HepG2 (cell line): ENCODE results near the gene EPHA6. TPM values are rescaled to one million over a fixed set of nuclear protein-coding genes. Genes with fewer than 3 reads are reported as not detected.

Experiments used
- ATAC-seq: fragments of 200-7000 bp; cut with Tn5 transposase; 3 replicates; pipeline ENCODE4 v1.9.1; 2020; ENCODE audit warnings: mild to moderate bottlenecking, moderate library complexity
- BruUV-seq: library from RNA; stranded (reverse); fragments of 400-500 nt; replicated peaks from 2 replicates; lab custom pipeline; 2021; lab: Mats Ljungman, UMichigan
- CTCF ChIA-PET: fragments of 300-600 bp; formaldehyde crosslinking; extraction: SDS; loops from one replicate; lab custom pipeline; 2021; ENCODE audit warnings: low total read pairs, inconsistent platforms, low intra/inter-chr PET ratio; lab: Yijun Ruan, JAX
- POLR2A ChIA-PET: fragments of 350-600 bp; sonication (Branson Sonifier 250); formaldehyde crosslinking; loops from one replicate; lab custom pipeline; 2020; ENCODE audit warnings: antibody characterized with exemption, inconsistent platforms; lab: Yijun Ruan, JAX
- DNase-seq: peaks from one replicate; pipeline ENCODE4 v3.0.0-alpha.2; 2015; ENCODE audit warnings: low spot score
- FAIRE-seq: peaks from 3 replicates; lab custom pipeline; 2011; peaks lifted over from hg19 to GRCh38; lab: Jason Lieb, UNC
- H2AFZ ChIP-seq: one replicate; pipeline ENCODE4 v1.6.1; 2011; ENCODE audit warnings: low read length, inconsistent platforms
- H3K27ac ChIP-seq: fragments of 300-600 bp; 3 replicates; pipeline ENCODE4 v1.8.0; 2011; ENCODE audit warnings: mixed run types, mild to moderate bottlenecking, mixed read lengths, low read length, inconsistent platforms; ENCODE audit not compliant: insufficient read depth; ENCODE audit errors: extremely low read length
- H3K27me3 ChIP-seq, 2 experiments: fragments of 200-600 bp in 1 of 2; 2 replicates in 1 of 2; 3 replicates in 1 of 2; pipeline versions ENCODE4 v1.6.0 to v1.8.0; 2011; ENCODE audit warnings: low read length in 2 of 2, mild to moderate bottlenecking in 2 of 2, moderate library complexity in 2 of 2, inconsistent platforms in 1 of 2; ENCODE audit not compliant: insufficient read depth in 2 of 2, control insufficient read depth in 1 of 2
- H3K36me3 ChIP-seq, 2 experiments: fragments of 200-600 bp in 1 of 2; replicated peaks in 1 of 2; 2 replicates in 1 of 2; 3 replicates in 1 of 2; pipeline versions ENCODE4 v1.5.1 to v1.8.0; 2011; ENCODE audit warnings: low read length in 2 of 2, inconsistent platforms in 1 of 2; ENCODE audit not compliant: insufficient read depth in 2 of 2, control insufficient read depth in 1 of 2
- H3K4me1 ChIP-seq: 2 replicates; pipeline ENCODE4 v1.5.1; 2012; ENCODE audit warnings: low read length, inconsistent platforms; ENCODE audit not compliant: insufficient read depth
- H3K4me2 ChIP-seq: 2 replicates; pipeline ENCODE4 v1.6.0; 2011; ENCODE audit warnings: low read depth, low read length, inconsistent platforms
- H3K4me3 ChIP-seq, 3 experiments: fragments of 200-600 bp in 1 of 3; sonication (generic), shearing (Covaris generic) in 1 of 3; replicated peaks in 1 of 3; 2 replicates each; pipeline ENCODE4 v1.5.1; 2011 to 2016; ENCODE audit warnings: low read length in 3 of 3, inconsistent platforms in 2 of 3, low read depth in 2 of 3, mild to moderate bottlenecking in 2 of 3, control low read depth in 1 of 3, mixed read lengths in 1 of 3; ENCODE audit not compliant: insufficient read depth in 1 of 3
- H3K79me2 ChIP-seq: one replicate; pipeline ENCODE4 v1.6.1; 2011; ENCODE audit warnings: low read length, inconsistent platforms; ENCODE audit not compliant: insufficient read depth
- H3K9ac ChIP-seq: 2 replicates; pipeline ENCODE4 v1.6.0; 2011; ENCODE audit warnings: mild to moderate bottlenecking, low read depth, low read length, inconsistent platforms; ENCODE audit not compliant: insufficient read depth
- H3K9me3 ChIP-seq: 2 replicates; pipeline ENCODE4 v1.5.1; 2012; ENCODE audit warnings: mild to moderate bottlenecking, low read length
- H4K20me1 ChIP-seq: 2 replicates; pipeline ENCODE4 v1.6.0; 2011; ENCODE audit warnings: inconsistent platforms, mild to moderate bottlenecking, low read length, moderate library complexity; ENCODE audit not compliant: insufficient read depth
- FOXA3 ChIP-seq: IDR thresholded peaks from 2 replicates; pipeline ENCODE4 v1.6.1; 2016; ENCODE audit warnings: missing genetic modification reagents, missing compliant biosample characterization
- GLMP ChIP-seq: sonication (generic); formaldehyde crosslinking; IDR thresholded peaks from 2 replicates; pipeline ENCODE4 v1.9.0; 2021; ENCODE audit warnings: missing genetic modification reagents, mild to moderate bottlenecking, borderline replicate concordance
- GRHL1 ChIP-seq: sonication (generic); formaldehyde crosslinking; conservative IDR thresholded peaks from 2 replicates; pipeline ENCODE4 v1.8.0; 2022; ENCODE audit warnings: missing genetic modification reagents
- HMGXB3 ChIP-seq: sonication (generic); formaldehyde crosslinking; IDR thresholded peaks from 2 replicates; pipeline ENCODE4 v1.4.0; 2020; ENCODE audit warnings: missing genetic modification reagents, borderline replicate concordance
- MAF1 ChIP-seq: sonication (generic); formaldehyde crosslinking; IDR thresholded peaks from 2 replicates; pipeline ENCODE4 v1.5.0; 2020; ENCODE audit warnings: missing genetic modification reagents, borderline replicate concordance
- RBM39 ChIP-seq: fragments of 200-400 bp; formaldehyde crosslinking; IDR thresholded peaks from one replicate; pipeline ENCODE4 v1.6.1; 2018; ENCODE audit warnings: antibody characterized with exemption, mild to moderate bottlenecking, low read depth, low read length; ENCODE audit not compliant: poor library complexity, severe bottlenecking
- SSRP1 ChIP-seq: IDR thresholded peaks from 2 replicates; pipeline ENCODE4 v1.6.1; 2016; ENCODE audit warnings: control low read depth
- THAP7 ChIP-seq: sonication (generic); formaldehyde crosslinking; IDR thresholded peaks from 2 replicates; pipeline ENCODE4 v1.8.1; 2023; ENCODE audit warnings: mild to moderate bottlenecking, missing genetic modification reagents
- TRIM24 ChIP-seq: sonication (generic); formaldehyde crosslinking; IDR thresholded peaks from 2 replicates; pipeline ENCODE4 v1.8.0; 2022; ENCODE audit warnings: mild to moderate bottlenecking, missing genetic modification reagents
- ZFX ChIP-seq: sonication (generic); formaldehyde crosslinking; IDR thresholded peaks from 2 replicates; pipeline ENCODE4 v1.4.0; 2020; ENCODE audit warnings: mild to moderate bottlenecking, low read depth, missing genetic modification reagents, moderate library complexity
- ZKSCAN5 ChIP-seq: sonication (generic); formaldehyde crosslinking; IDR thresholded peaks from 2 replicates; pipeline ENCODE4 v1.5.1; 2020; ENCODE audit warnings: mild to moderate bottlenecking, missing genetic modification reagents
- ZNF10 ChIP-seq: sonication (generic); formaldehyde crosslinking; IDR thresholded peaks from 2 replicates; pipeline ENCODE4 v1.4.0; 2020; ENCODE audit warnings: mild to moderate bottlenecking, low read depth, missing genetic modification reagents, borderline replicate concordance
- ZNF354B ChIP-seq: sonication (generic); formaldehyde crosslinking; IDR thresholded peaks from 2 replicates; pipeline ENCODE4 v1.8.0; 2022; ENCODE audit warnings: mild to moderate bottlenecking, missing genetic modification reagents
- ZNF501 ChIP-seq: sonication (generic); formaldehyde crosslinking; IDR thresholded peaks from 2 replicates; pipeline ENCODE4 v1.5.1; 2020; ENCODE audit warnings: mild to moderate bottlenecking, moderate library complexity, missing genetic modification reagents
- ZNF639 ChIP-seq: conservative IDR thresholded peaks from 2 replicates; pipeline ENCODE4 v1.6.1; 2018; ENCODE audit warnings: missing genetic modification reagents
- ZNF816 ChIP-seq: sonication (generic); formaldehyde crosslinking; IDR thresholded peaks from 2 replicates; pipeline ENCODE4 v1.8.0; 2022; ENCODE audit warnings: missing genetic modification reagents, mild to moderate bottlenecking, borderline replicate concordance
- WGBS: methylation state at CpG from one replicate; pipeline ENCODE4 v1.1.6; 2017; ENCODE audit warnings: low lambda C conversion rate; 5-methylcytosine and 5-hydroxymethylcytosine counted together
- in situ Hi-C: cut with HindIII; loops from 2 replicates; pipeline ENCODE4 v1.10.0; 2017; ENCODE audit warnings: low pct_unique_long_range_greater_than_20kb; ENCODE audit not compliant: extremely low pct_ligation_motif_present
- intact Hi-C: fragments of 100-400 bp; cut with micrococcal nuclease; formaldehyde crosslinking; loops from one replicate; pipeline ENCODE4 v1.10.0; 2022; ENCODE audit not compliant: unreplicated experiment
- polyA plus RNA-seq, 8 experiments: library from polyadenylated mRNA; depleted of rRNA in 3 of 8; stranded (reverse) in 7 of 8; unstranded in 1 of 8; fragments of >200 nt; fragmentation: Illumina TruSeq in 4 of 8; extraction: Trizol in 4 of 8; gene quantifications; 2 replicates each; pipeline versions ENCODE4 v1.2.1 to v1.2.3, GENCODE V29; 2011 to 2016; ENCODE audit warnings: low read depth in 4 of 8, missing spikeins in 1 of 8, mixed read lengths in 1 of 8; ENCODE audit not compliant: insufficient read depth in 1 of 8
- total RNA-seq, 5 experiments: library from RNA; depleted of rRNA; stranded (reverse); fragments of >200 nt; fragmentation: Illumina TruSeq; extraction: Trizol; gene quantifications; 2 replicates each; pipeline ENCODE4 v1.2.3, GENCODE V29; 2016; ENCODE audit warnings: low read depth in 1 of 5

EPHA6 gene
- total and polyA plus RNA-seq, 2 of the 13 experiments (the other 11 are each of a cell fraction or from before 2014, with no cell fraction given) = not detected

GRCh38 chr3:96900566-96900965 is 86.2 kb downstream of the EPHA6 start:
- in situ Hi-C loops (no loop called here), intact Hi-C loops (no loop called here)
- 2% methylated on average over 4 of the region's 4 CpGs for WGBS
- POLR2A ChIA-PET = no interaction called here
- CTCF ChIA-PET = no interaction called here
- Histone ChIP-seq H3K4me3 (no peak overlapping the region), H3K79me2 (no peaks in the 10 kb centered on the region), H4K20me1 (no peaks in the 10 kb centered on the region), H3K9me3 (no peaks in the 10 kb centered on the region), H3K4me1 (no peaks in the 10 kb centered on the region), H3K36me3 (no peaks in the 10 kb centered on the region), H2AFZ (no peak overlapping the region), H3K27ac (no peak overlapping the region), H3K4me2 (no peak overlapping the region), H3K9ac (no peak overlapping the region), H3K27me3 (no peaks in the 10 kb centered on the region; a peak in 1 of 5 replicates)
- BruUV-seq = no TSS peak
- FAIRE-seq (no peak), DNase-seq (no peak), ATAC-seq (no peak)
- TF ChIP-seq GLMP (CRISPR knock-in tag) (no peak), ZFX (CRISPR knock-in tag) (no peak), ZKSCAN5 (CRISPR knock-in tag) (no peak), SSRP1 (CRISPR knock-in tag) (no peak), HMGXB3 (CRISPR knock-in tag) (no peak), THAP7 (CRISPR knock-in tag) (no peak), ZNF354B (CRISPR knock-in tag) (no peak), FOXA3 (CRISPR knock-in tag) (no peak), ZNF816 (CRISPR knock-in tag) (no peak), ZNF10 (CRISPR knock-in tag) (no peak), ZNF501 (no peak), TRIM24 (CRISPR knock-in tag) (no peak), RBM39 (no peak), MAF1 (no peak), GRHL1 (CRISPR knock-in tag) (no peak), ZNF639 (no peak)
